Stimulated activated naive CD8-positive, alpha-beta T cell treated with anti-CD3 and anti-CD28 coated beads, Interleukin-15, amount 100 ng/mL, for 72 hours (primary cell): ENCODE measurements around the gene FBLN7.
"Not testable (repeated sequence)": the region's sequence is repeated elsewhere in the genome, so short reads cannot be mapped to it uniquely, and the experiment has no call there.

ENCODE experiments used
- ATAC-seq: fragments of 150-1000 bp; cut with Tn5 transposase; 2 replicates; pipeline ENCODE4 v1.10.0; 2021; ENCODE audit warnings: mild to moderate bottlenecking, moderate library complexity
- DNase-seq, 2 donors: peaks; one replicate each; pipeline ENCODE4 v3.0.0; 2021 to 2022
- H3K27ac Mint-ChIP-seq, 2 donors: one replicate each; pipeline ENCODE4 v1.8.0; 2022; ENCODE audit warnings: mild to moderate bottlenecking in 2 of 2, mixed read lengths in 2 of 2, moderate library complexity in 2 of 2
- H3K27me3 Mint-ChIP-seq: one replicate; pipeline ENCODE4 v1.8.0; 2022; ENCODE audit warnings: mixed read lengths
- H3K4me1 Mint-ChIP-seq: one replicate; pipeline ENCODE4 v1.8.0; 2022; ENCODE audit warnings: mild to moderate bottlenecking, mixed read lengths
- H3K4me3 Mint-ChIP-seq, 2 donors: one replicate each; pipeline ENCODE4 v1.8.0; 2022; ENCODE audit warnings: mild to moderate bottlenecking in 2 of 2, mixed read lengths in 2 of 2, moderate library complexity in 1 of 2
- H3K9me3 Mint-ChIP-seq, 2 donors: one replicate each; pipeline ENCODE4 v1.8.0; 2022; ENCODE audit warnings: mixed read lengths in 2 of 2

Gene FBLN7

DNA sequence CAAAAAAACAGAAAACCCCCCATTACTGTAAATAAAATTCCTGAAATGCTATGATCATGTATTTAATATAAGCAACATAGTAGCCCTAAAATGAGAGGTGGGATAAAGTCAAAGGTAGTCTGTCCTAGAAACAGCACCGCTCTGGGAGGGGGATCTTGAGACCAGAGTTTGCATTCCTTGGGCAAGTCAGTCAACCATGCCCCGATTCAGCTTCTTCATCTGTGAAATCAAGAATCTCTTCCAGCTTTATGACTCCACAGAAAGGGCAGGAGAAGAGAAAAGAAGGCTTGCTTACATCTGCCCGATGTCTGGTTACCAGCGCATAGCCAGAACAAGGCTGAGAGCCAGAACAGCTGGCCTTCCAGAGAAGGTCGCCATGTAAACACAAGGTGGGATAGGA, 2.1 kb upstream of the FBLN7 start:
- no peak overlapping the region for H3K4me3 Mint-ChIP-seq
- peaks cover 37% of the 10 kb centered on the region for H3K27me3 Mint-ChIP-seq
- H3K27ac Mint-ChIP-seq = no peak overlapping the region
- DNase-seq (no peak), ATAC-seq (no peak)
- peaks cover 5 to 8% of the 10 kb centered on the region in 2 donors for H3K9me3 Mint-ChIP-seq
- peaks cover 21% of the 10 kb centered on the region for H3K4me1 Mint-ChIP-seq

DNA sequence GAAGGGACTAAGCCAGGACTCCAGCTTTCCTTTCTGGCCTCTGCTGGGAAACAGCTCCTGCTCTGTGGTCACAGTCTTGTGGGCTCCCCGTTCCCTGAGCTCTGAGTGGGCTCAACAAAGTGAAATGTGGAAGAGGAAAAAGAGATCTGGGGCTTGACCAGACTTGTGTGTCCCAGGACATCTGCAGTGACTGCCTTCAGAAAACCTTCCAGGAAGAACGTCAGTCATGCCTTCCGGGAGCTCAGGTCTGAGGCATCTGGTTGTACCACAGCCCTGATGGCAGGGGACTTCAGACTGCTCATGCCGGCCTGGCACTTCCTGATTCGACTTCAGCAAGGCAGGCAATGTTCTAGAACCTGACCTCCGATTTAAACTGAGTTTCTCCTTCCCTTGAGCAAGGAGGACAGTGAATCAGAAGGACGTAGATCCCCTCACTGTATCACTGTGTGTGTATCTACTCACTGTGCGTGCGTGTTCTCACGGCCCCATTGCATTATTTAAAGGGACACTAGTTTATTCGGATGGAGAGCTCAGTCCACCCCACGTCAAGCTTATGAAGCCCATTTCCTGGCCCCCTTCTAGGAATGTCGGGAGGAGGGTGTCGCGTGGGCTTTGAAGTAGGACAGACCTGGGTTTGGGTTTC, 548 bp upstream of the FBLN7 start:
- peak overlapping the region in 1 of 2 donors; percentile 85 for H3K27ac Mint-ChIP-seq

DNA sequence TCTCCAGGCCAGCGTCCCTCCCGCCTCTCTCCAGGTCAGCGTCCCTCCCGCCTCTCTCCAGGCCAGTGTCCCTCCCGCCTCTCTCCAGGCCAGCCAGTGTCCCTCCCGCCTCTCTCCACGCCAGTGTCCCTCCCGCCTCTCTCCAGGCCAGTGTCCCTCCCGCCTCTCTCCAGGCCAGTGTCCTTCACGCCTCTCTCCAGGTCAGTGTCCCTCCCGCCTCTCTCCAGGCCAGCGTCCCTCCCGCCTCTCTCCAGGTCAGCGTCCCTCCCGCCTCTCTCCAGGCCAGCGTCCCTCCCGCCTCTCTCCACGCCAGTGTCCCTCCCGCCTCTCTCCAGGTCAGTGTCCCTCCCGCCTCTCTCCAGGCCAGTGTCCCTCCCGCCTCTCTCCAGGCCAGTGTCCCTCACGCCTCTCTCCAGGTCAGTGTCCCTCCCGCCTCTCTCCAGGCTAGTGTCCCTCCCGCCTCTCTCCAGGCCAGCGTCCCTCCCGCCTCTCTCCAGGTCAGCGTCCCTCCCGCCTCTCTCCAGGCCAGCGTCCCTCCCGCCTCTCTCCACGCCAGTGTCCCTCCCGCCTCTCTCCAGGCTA, 939 bp downstream of the FBLN7 start:
- not testable (repeated sequence) for DNase-seq, ATAC-seq
- peaks cover 41% of the 10 kb centered on the region for H3K27me3 Mint-ChIP-seq

More for the DNA sequence above, 548 bp upstream of the FBLN7 start:
- peak overlapping the region; percentile 61 to 66 for H3K4me3 Mint-ChIP-seq
- ATAC-seq (peak; percentile 68), DNase-seq (no peak)
- H3K4me1 Mint-ChIP-seq = peaks cover 11% of the 10 kb centered on the region
- H3K27me3 Mint-ChIP-seq = peaks cover 41% of the 10 kb centered on the region
- peaks cover 2 to 4% of the 10 kb centered on the region in 2 donors for H3K9me3 Mint-ChIP-seq

DNA sequence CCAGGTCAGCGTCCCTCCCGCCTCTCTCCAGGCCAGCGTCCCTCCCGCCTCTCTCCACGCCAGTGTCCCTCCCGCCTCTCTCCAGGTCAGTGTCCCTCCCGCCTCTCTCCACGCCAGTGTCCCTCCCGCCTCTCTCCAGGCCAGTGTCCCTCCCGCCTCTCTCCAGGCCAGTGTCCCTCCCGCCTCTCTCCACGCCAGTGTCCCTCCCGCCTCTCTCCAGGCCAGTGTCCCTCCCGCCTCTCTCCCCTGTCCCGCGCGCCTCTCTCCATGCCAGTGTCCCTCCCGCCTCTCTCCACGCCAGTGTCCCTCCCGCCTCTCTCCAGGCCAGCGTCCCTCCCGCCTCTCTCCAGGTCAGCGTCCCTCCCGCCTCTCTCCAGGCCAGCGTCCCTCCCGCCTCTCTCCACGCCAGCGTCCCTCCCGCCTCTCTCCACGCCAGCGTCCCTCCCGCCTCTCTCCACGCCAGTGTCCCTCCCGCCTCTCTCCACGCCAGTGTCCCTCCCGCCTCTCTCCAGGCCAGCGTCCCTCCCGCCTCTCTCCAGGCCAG, 1.5 kb downstream of the FBLN7 start:
- not testable (repeated sequence) for H3K4me1 Mint-ChIP-seq, ATAC-seq, H3K4me3 Mint-ChIP-seq, DNase-seq, H3K27ac Mint-ChIP-seq, H3K9me3 Mint-ChIP-seq
- H3K27me3 Mint-ChIP-seq = peaks cover 41% of the 10 kb centered on the region

More for the DNA sequence above, 939 bp downstream of the FBLN7 start:
- H3K4me3 Mint-ChIP-seq = peak overlapping the region in 1 of 2 donors; percentile 70
- not testable (repeated sequence) for H3K27ac Mint-ChIP-seq, H3K9me3 Mint-ChIP-seq, H3K4me1 Mint-ChIP-seq

DNA sequence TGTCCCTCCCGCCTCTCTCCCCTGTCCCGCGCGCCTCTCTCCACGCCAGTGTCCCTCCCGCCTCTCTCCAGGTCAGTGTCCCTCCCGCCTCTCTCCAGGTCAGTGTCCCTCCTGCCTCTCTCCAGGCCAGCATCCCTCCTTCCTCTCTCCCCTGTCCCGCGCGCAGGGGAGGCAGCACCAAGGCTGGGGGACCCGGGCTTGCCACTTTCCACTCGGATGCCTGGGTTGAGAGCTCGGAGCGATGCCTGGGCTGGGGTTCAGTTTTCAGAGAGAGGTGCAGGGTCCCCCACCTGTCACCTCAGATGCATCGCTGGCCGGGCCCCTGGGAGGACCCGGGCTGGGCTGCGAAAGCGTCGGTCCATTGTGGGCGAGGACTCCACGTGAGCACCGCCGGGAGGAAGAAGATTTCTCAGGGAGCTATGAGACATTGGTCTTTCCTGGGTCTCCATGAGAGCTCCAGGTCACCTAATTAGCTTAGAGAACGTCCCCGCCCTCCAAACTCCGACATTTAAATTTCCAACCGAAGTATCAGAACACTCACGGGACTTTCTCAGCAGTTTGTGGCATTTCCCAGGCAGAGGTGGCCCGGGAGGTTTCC, 2.1 kb downstream of the FBLN7 start:
- ATAC-seq (no peak), DNase-seq (no peak)
- peak overlapping the region; percentile 21 to 30 for H3K4me3 Mint-ChIP-seq
- peaks cover 8% of the 10 kb centered on the region for H3K4me1 Mint-ChIP-seq
- no peaks in the 10 kb centered on the region for H3K9me3 Mint-ChIP-seq
- H3K27me3 Mint-ChIP-seq = peaks cover 41% of the 10 kb centered on the region
- H3K27ac Mint-ChIP-seq = no peak overlapping the region

DNA sequence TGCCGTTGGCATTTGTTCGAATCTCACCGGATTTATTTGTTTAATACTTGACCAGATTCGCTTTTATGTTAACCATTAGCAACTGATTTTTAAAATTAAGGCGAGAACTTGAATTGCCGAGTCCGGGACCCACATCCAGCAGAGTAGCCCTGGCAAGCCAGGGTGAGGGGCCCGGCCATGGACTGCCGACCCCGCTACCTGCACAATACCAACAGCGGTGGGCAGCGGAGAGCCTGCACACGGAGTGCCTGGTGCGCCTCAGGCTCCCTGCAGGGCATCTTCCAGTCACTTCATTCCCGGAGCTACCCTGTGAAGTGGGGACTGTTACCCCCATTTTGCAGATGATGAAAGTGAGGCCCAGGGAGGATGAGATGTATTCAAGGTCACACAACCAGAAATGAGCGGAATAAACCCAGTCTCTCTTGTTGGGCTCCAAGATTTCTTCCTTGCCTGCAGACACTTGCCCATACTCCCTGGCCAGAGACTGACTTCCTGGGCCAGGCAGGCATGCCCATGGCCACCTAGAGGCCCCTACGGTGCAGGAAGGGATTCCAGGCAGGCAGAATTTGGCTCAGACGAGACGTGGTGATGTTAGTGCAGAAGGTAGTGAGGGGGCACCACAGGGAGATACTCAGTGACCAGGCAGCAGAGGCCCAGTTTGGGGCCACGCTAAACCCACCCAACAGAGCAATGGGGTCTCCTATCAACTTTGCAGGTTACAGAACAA, 2.9 kb downstream of the FBLN7 start:
- Mint-ChIP-seq H3K4me3 (no peak overlapping the region), H3K9me3 (no peaks in the 10 kb centered on the region), H3K27ac (no peak overlapping the region), H3K4me1 (peaks cover 8% of the 10 kb centered on the region), H3K27me3 (peaks cover 38% of the 10 kb centered on the region)
- ATAC-seq = no peak
- DNase-seq = no peak

DNA sequence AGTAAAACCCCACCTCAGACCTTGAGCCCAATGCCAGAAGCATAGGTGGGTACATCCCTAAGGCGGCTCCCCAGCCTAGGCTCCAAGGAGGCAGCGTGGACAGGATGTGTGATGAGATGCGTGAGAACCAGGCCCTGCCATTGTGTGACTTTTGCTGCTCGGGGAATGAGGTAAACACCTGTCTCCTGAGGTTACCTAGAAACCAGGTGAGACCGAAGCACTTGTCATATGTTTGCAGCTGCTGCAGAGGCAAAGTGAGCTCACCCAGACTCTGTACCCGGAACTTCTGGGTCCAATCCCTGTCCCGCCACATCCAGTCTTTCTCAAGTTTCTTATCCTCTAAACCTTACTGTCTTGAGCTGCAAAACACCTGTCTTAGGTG, 3.4 kb downstream of the FBLN7 start:
- Mint-ChIP-seq H3K4me3 (no peak overlapping the region), H3K27ac (no peak overlapping the region), H3K9me3 (no peaks in the 10 kb centered on the region), H3K27me3 (peaks cover 33% of the 10 kb centered on the region), H3K4me1 (peaks cover 8% of the 10 kb centered on the region)
- no peak for DNase-seq
- no peak for ATAC-seq

DNA sequence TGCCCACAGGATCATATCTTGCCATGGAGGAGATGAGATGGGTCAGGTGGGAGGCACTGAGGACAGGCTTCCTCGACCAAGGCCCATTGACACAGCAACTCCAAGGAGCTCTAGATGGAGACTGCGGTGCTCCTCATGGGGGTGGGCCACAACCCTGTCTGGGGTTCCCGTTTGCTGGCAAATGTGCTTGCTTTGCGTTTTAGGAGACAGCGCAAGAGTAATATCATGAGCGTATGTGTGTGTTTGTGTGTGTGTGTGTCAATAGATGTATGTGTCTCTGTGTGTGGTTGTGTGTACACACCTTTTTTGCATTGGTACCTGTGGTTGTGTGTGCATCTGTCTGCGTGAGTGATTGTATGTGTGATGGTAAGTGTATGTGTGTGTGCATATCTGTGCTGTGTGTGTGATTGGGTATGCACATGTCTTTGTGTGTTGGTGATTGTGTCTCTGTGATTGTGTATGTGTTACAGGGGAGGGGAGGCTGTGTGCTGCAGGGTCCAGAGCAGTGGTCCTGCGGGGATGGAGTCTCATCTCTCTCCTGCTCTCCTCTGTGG, 4.4 kb downstream of the FBLN7 start:
- DNase-seq (no peak), ATAC-seq (no peak)
- H3K27ac Mint-ChIP-seq = no peak overlapping the region
- peaks cover 4% of the 10 kb centered on the region for H3K4me1 Mint-ChIP-seq
- H3K27me3 Mint-ChIP-seq = peaks cover 31% of the 10 kb centered on the region
- no peak overlapping the region for H3K4me3 Mint-ChIP-seq
- H3K9me3 Mint-ChIP-seq = no peaks in the 10 kb centered on the region

DNA sequence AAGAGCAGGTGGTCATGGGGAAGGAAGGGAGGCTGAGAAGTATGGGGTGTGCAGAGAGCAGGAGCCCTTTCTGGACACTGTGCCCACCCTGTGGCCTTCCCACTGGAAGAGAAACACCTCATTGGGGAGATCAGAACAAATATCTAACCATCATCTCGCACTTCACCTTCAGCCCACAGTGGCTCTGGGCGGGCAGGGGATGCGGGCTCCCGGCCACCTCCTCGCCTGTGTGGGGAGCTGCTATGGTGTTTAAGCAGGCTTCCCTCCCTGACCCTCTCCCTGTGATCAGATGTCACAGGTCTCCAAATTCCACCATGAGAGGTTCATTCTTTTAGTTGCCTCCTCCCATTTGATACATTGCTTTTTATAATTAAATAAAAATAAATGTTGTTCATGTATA, 5.0 kb downstream of the FBLN7 start:
- H3K4me3 Mint-ChIP-seq = no peak overlapping the region
- H3K27me3 Mint-ChIP-seq = peaks cover 32% of the 10 kb centered on the region
- no peaks in the 10 kb centered on the region for H3K9me3 Mint-ChIP-seq
- ATAC-seq = no peak
- DNase-seq = no peak
- H3K27ac Mint-ChIP-seq = no peak overlapping the region
- no peaks in the 10 kb centered on the region for H3K4me1 Mint-ChIP-seq

DNA sequence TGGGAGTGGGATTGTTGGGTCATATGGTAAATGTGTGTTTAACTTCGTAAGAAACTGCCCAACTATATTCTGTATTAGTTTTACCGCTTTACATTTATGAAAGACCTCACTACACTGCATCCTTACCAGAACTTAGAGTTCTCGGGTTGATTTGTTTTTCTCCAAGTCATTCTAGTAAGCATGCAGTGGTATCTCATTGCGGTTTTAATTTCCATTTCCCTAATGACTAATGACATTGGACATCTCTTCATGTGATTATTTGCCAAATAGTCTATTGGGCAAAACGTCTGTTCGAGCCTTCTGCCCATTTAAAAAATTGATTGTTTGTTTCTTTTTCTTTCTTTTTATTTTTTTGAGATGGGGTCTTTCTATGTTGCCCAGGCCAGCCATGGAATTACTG, 6.8 kb downstream of the FBLN7 start:
- ATAC-seq (no peak), DNase-seq (no peak)
- H3K4me3 Mint-ChIP-seq = no peak overlapping the region
- H3K9me3 Mint-ChIP-seq = no peaks in the 10 kb centered on the region
- H3K4me1 Mint-ChIP-seq = no peaks in the 10 kb centered on the region
- no peak overlapping the region for H3K27ac Mint-ChIP-seq
- peaks cover 26% of the 10 kb centered on the region for H3K27me3 Mint-ChIP-seq

DNA sequence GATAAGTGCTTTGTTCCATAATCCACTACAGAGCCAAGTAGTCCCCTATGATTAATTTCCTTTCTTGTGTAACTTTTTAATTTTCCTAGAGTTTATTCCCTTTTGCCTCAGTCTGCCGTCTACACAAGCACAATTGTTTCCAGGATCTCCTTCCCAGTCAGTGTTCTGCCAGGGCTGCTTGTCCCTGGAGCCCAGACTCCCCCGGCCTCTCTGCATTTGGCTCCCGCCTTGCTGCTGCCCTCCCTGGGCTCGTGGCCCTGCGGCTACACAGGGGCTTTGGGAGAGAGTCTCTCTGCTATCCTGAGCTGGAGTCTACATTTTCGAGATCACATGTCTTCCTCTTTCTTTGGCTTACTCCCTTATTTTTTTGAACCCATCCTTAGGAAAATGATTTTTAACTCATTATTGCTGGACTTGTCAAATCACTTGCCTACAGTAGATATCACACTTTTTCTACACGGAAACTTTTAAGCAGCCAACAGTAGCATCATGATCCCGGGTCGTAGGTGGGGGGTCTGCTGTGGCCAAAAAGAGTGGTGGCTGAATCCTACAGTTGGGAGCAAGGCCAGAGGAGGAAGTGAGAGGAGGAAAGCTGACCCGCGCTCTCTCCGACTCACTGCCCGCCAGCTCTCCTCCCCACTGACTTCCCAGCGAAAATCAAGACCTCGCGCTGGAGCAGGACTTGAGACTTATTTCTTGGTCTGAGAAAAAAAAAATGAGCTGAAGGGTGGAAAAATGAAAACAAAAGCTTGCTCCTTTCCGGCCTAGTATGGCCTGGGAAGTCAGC, 9.4 kb downstream of the FBLN7 start:
- Mint-ChIP-seq H3K27me3 (peaks cover 12% of the 10 kb centered on the region), H3K27ac (no peak overlapping the region), H3K4me1 (peaks cover 10% of the 10 kb centered on the region), H3K9me3 (no peaks in the 10 kb centered on the region), H3K4me3 (no peak overlapping the region)
- ATAC-seq (no peak), DNase-seq (no peak)

DNA sequence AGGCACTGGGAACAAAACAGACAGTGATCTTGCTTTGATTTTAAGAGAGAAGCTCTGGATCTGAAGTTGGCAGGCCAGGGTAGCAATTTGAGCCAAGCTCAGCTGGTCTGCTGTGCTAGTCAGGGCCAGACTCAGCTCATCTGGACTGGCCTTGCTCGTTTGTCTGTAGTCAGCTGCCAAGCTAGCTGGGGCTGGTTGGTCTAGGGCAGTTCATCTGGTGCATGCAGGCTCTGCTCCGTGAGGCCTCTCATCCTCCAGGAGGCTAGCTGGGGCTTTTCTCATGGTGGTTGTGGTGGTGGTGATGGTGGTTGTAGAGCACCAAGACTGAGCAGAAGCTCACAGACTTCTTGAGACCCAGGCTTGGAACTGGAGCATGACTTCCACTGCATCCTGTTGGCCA, 10.3 kb downstream of the FBLN7 start:
- no peak for DNase-seq
- Mint-ChIP-seq H3K27me3 (peaks cover 12% of the 10 kb centered on the region), H3K4me1 (peaks cover 17% of the 10 kb centered on the region), H3K9me3 (no peaks in the 10 kb centered on the region), H3K4me3 (no peak overlapping the region), H3K27ac (no peak overlapping the region)
- no peak for ATAC-seq

DNA sequence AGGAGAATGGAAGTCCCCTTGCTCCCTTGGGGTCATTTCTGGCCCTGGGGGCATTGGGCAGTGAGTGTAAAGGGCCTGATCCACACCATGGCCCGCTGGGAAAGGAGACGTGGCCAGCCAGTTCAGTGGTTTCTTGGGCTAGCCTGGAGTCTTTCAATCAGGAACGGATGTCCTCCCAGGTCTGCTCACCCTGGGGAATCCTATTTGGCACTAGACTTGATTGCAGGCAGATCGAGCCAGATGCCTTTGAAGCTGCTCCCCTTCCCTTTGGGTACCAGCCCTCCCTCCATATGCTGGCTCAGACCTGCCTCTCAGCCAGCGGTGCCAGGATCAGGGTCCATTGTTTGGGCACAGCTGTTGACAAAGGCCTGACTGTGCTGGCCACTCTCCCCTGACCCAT, 11.0 kb downstream of the FBLN7 start:
- H3K4me3 Mint-ChIP-seq = no peak overlapping the region
- no peak for DNase-seq
- no peak overlapping the region for H3K27ac Mint-ChIP-seq

DNA sequence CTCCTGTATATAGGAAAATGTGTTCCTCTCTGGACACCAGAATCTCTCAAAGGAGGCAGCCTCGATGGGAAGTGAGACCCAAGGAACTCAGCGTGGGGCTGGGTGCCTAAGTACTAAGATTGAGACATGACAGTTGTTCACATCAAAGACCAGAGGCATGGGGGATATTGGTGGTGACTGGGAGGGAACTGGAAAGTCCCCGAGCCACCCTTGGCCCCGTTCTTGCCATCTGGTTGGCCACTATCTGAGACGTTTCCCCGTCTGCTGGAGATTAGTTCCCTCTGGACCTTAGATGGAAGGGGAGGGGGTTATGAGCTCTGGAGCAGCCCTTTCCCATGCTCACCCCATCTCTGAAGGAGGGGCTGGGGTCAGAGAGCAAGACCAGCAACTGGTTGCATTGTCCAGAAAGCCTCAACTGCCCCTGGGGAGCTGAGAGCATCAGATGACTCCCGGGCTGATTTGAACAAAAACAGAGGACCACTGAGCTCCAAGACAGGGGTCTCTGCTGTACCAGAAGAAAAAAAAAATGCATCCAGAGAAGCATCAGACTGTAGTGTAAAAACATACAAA, 11.8 kb downstream of the FBLN7 start:
- Mint-ChIP-seq H3K9me3 (no peaks in the 10 kb centered on the region), H3K27me3 (peaks cover 12% of the 10 kb centered on the region), H3K4me1 (peaks cover 32% of the 10 kb centered on the region), H3K4me3 (no peak overlapping the region), H3K27ac (no peak overlapping the region)
- no peak for DNase-seq
- ATAC-seq = no peak

More for the DNA sequence above, 11.0 kb downstream of the FBLN7 start:
- Mint-ChIP-seq H3K27me3 (peaks cover 12% of the 10 kb centered on the region), H3K4me1 (peaks cover 24% of the 10 kb centered on the region), H3K9me3 (no peaks in the 10 kb centered on the region)
- ATAC-seq = no peak

DNA sequence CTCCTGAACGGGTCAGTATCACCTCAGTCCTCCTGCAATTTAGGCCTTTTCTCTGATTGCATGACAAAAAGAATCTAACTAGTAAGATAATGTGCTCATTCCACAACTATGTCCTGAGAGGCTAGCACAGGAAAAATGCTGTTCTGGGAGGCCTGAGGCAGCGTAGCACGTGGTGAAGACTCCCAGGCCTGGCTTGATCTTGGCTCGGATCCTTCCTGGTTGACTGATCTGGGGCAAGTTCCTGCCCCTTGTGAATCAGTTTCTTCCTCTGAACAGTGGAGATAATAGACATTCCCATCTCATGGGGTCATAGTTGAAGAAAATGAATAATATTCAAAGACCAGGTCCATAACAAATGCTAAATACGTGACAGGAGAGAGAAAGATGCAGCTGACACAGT, 12.3 kb downstream of the FBLN7 start:
- Mint-ChIP-seq H3K27ac (no peak overlapping the region), H3K9me3 (no peaks in the 10 kb centered on the region), H3K27me3 (peaks cover 12% of the 10 kb centered on the region), H3K4me1 (peaks cover 37% of the 10 kb centered on the region), H3K4me3 (no peak overlapping the region)
- ATAC-seq (no peak), DNase-seq (no peak)
